Measurements from ENCODE around the gene SLC16A12. TPM values are rescaled to one million over a fixed set of nuclear protein-coding genes. Genes with fewer than 3 reads are reported as not detected.
A peak's percentile ranks its signal among the peaks of the same experiment; 100 is the strongest.
"Not testable (repeated sequence)": the region's sequence is repeated elsewhere in the genome, so short reads cannot be mapped to it uniquely, and the experiment has no call there.

SLC16A12 gene
- total RNA-seq, 1 donor from 2014 or later = 0.08 TPM

GRCh38 chr10:89414879-89415821 is 120.2 kb downstream of the SLC16A12 start:
- ATAC-seq = peak; percentile 70

GRCh38 chr10:89414146-89414878 is 121.1 kb downstream of the SLC16A12 start, which contains the start of gene IFIT5:
TSS of gene IFIT5 (plus strand) at chr10:89414568. CDS start at chr10:89414799, 231 bp downstream.
- ATAC-seq = peak; percentile 89

- ATAC-seq = no peak
Observed at GRCh38 chr10:89413398-89413912, 121.9 kb downstream of the SLC16A12 start.

- not testable (repeated sequence) for ATAC-seq
Observed at GRCh38 chr10:89412276-89412675, 123.1 kb downstream of the SLC16A12 start.

GRCh38 chr10:89411135-89411534 is 124.3 kb downstream of the SLC16A12 start:
- ATAC-seq = not testable (repeated sequence)

GRCh38 chr10:89410551-89410950 is 124.8 kb downstream of the SLC16A12 start:
- not testable (repeated sequence) for ATAC-seq

GRCh38 chr10:89409282-89409681 is 126.1 kb downstream of the SLC16A12 start:
- ATAC-seq = not testable (repeated sequence)

- not testable (repeated sequence) for ATAC-seq
Observed at GRCh38 chr10:89407792-89408191, 127.6 kb downstream of the SLC16A12 start.

- ATAC-seq = not testable (repeated sequence)
Observed at GRCh38 chr10:89406178-89406577, 129.2 kb downstream of the SLC16A12 start.

GRCh38 chr10:89404104-89405047 is 131.0 kb downstream of the SLC16A12 start:
- ATAC-seq = no peak

- ATAC-seq = no peak
Observed at GRCh38 chr10:89403043-89403442, 132.4 kb downstream of the SLC16A12 start.

GRCh38 chr10:89399956-89400355 is 135.4 kb downstream of the SLC16A12 start:
- ATAC-seq = no peak

- no peak for ATAC-seq
Observed at GRCh38 chr10:89398003-89398749, 137.2 kb downstream of the SLC16A12 start.

- no peak for ATAC-seq
Observed at GRCh38 chr10:89395141-89395540, 140.3 kb downstream of the SLC16A12 start.

GRCh38 chr10:89393898-89394297 is 141.5 kb downstream of the SLC16A12 start:
- ATAC-seq = peak; percentile 74

- ATAC-seq = peak; percentile 36
Observed at GRCh38 chr10:89392974-89393373, 142.4 kb downstream of the SLC16A12 start.

- peak; percentile 93 for ATAC-seq
Observed at GRCh38 chr10:89391907-89392756, 143.3 kb downstream of the SLC16A12 start, which contains the start of gene IFIT1. TSS of gene IFIT1 (plus strand) at chr10:89392623. CDS start at chr10:89392713, 90 bp downstream.

GRCh38 chr10:89391226-89391576 is 144.2 kb downstream of the SLC16A12 start:
- not testable (repeated sequence) for ATAC-seq

- ATAC-seq = no peak
Observed at GRCh38 chr10:89390476-89391225, 144.7 kb downstream of the SLC16A12 start.

Measured in esophagus mucosa (tissue), 1 donor.